ENCODE results near the gene MYMX. TPM values are rescaled to one million over a fixed set of nuclear protein-coding genes. Genes with fewer than 3 reads are reported as not detected.

The MYMX gene
- total RNA-seq, 1 experiment from 2014 or later = 1.8 TPM

DNA sequence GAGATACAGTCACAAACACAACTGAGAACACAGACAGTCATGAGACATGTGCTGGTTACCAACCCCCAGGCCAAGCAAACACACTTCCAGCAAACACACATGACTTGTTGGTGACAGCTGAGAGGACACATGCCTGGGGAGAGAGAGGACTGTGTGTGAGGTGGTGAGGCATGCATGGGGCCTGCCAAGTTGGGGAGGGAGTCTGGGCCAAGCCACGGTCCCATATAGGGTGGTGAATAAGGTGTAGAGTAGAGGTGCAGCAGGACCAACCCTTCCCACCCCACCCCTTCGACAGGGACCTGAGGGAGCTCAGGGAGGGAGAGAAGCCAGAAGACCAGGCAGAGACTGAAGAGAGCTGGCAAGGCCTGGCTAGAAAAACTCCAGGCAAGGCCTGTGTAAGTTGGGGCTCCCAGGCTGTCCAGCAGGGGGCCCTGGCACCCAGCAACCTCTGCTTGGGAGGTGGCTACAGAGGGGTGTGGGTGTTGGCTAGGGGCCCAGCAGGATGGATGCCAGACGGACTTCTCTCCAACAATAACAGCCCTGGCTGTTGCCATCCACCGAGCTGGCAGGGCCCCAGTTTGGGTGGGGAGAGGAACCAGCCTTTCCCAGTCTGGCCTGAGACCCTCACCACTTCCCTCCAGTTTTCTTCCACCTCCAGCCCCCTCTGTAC, 4.7 kb downstream of the MYMX start:
- Histone ChIP-seq H3K4me1 (ENCODE audit: control insufficient read depth, insufficient read depth, low read length) (peaks cover 62% of the 10 kb centered on the region), H3K4me3 (ENCODE audit: low read depth in 2 of 2, low read length in 2 of 2) (peak overlapping the region; percentile 1 to 83; a peak in 3 of 4 replicates), H3K27ac (ENCODE audit: low read length) (peak overlapping the region; percentile 78), H3K36me3 (ENCODE audit: control insufficient read depth, insufficient read depth, low read length) (no peaks in the 10 kb centered on the region), H3K27me3 (ENCODE audit: control insufficient read depth, insufficient read depth, low read length) (no peaks in the 10 kb centered on the region), H3K9me3 (ENCODE audit: control insufficient read depth, insufficient read depth, low read depth, low read length) (no peaks in the 10 kb centered on the region)
- no peak for DNase-seq (ENCODE audit: low read depth, low spot score)
- intact Hi-C loops (cut with micrococcal nuclease; ENCODE audit: unreplicated experiment) = loop anchor here (5.0 kb wide), 1 partner anchor 44 kb away; no protein-coding TSS in a partner anchor
- in situ Hi-C loops (cut with HindIII; ENCODE audit: low pct_unique_long_range_greater_than_20kb, low sequenced_read_pairs) = no loop called here
- TF ChIP-seq, protein P1, sequence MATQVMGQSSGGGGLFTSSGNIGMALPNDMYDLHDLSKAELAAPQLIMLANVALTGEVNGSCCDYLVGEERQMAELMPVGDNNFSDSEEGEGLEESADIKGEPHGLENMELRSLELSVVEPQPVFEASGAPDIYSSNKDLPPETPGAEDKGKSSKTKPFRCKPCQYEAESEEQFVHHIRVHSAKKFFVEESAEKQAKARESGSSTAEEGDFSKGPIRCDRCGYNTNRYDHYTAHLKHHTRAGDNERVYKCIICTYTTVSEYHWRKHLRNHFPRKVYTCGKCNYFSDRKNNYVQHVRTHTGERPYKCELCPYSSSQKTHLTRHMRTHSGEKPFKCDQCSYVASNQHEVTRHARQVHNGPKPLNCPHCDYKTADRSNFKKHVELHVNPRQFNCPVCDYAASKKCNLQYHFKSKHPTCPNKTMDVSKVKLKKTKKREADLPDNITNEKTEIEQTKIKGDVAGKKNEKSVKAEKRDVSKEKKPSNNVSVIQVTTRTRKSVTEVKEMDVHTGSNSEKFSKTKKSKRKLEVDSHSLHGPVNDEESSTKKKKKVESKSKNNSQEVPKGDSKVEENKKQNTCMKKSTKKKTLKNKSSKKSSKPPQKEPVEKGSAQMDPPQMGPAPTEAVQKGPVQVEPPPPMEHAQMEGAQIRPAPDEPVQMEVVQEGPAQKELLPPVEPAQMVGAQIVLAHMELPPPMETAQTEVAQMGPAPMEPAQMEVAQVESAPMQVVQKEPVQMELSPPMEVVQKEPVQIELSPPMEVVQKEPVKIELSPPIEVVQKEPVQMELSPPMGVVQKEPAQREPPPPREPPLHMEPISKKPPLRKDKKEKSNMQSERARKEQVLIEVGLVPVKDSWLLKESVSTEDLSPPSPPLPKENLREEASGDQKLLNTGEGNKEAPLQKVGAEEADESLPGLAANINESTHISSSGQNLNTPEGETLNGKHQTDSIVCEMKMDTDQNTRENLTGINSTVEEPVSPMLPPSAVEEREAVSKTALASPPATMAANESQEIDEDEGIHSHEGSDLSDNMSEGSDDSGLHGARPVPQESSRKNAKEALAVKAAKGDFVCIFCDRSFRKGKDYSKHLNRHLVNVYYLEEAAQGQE (IDR thresholded peaks at IDR 0.05; ENCODE audit: insufficient read depth in 1 of 2, low read depth in 2 of 2, low read length in 1 of 2) = no peak
- TF ChIP-seq SIN3A (IDR thresholded peaks at IDR 0.05; ENCODE audit: borderline replicate concordance, insufficient read depth, low read depth, low read length) = no peak
- TF ChIP-seq TCF7L2 (IDR thresholded peaks at IDR 0.05; ENCODE audit: low read depth, low read length) = no peak
- TF ChIP-seq POLR2AphosphoS5 (IDR thresholded peaks at IDR 0.05; ENCODE audit: low read depth, low read length) = peak; percentile 55; the same call in 1 of the 2 replicates
- TF ChIP-seq, protein P2, sequence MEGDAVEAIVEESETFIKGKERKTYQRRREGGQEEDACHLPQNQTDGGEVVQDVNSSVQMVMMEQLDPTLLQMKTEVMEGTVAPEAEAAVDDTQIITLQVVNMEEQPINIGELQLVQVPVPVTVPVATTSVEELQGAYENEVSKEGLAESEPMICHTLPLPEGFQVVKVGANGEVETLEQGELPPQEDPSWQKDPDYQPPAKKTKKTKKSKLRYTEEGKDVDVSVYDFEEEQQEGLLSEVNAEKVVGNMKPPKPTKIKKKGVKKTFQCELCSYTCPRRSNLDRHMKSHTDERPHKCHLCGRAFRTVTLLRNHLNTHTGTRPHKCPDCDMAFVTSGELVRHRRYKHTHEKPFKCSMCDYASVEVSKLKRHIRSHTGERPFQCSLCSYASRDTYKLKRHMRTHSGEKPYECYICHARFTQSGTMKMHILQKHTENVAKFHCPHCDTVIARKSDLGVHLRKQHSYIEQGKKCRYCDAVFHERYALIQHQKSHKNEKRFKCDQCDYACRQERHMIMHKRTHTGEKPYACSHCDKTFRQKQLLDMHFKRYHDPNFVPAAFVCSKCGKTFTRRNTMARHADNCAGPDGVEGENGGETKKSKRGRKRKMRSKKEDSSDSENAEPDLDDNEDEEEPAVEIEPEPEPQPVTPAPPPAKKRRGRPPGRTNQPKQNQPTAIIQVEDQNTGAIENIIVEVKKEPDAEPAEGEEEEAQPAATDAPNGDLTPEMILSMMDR (IDR thresholded peaks at IDR 0.05) = peak; percentile 95
- ATAC-seq = peak; percentile 65
- ChIA-PET POLR2A (interaction anchor here (0.6 to 0.8 kb wide), 4 partner anchors 36 to 1122 kb away, joined by 3 to 14 read pairs (median 5); no protein-coding TSS in a partner anchor), CTCF (interaction anchor here (0.6 to 1.0 kb wide), 5 partner anchors 13 to 43 kb away, joined by 3 to 10 read pairs (median 5); no protein-coding TSS in a partner anchor)
- no TSS peak for BruUV-seq (replicated peaks)

DNA sequence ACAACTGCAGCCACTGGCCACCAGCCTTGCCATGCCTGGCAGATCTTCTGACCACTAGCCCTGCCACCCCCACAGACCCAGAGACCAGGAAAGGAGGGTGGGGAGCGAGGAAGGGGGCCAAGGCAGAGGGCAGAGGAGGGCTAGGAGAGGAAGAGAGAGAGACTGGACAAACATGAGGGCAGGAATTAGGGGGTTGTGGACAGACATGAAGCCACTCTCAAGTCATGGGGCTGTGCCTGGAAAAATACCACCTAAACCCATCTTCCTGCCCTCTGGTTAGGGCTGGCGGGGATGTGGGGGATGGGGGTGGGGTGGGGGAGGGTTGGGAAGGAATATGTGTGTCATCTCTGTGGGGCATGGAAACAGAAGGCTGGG, 5.2 kb downstream of the MYMX start:
- ChIA-PET POLR2A (interaction anchor here (0.6 to 0.8 kb wide), 4 partner anchors 36 to 1123 kb away, joined by 3 to 14 read pairs (median 5); no protein-coding TSS in a partner anchor), CTCF (interaction anchor here (0.5 to 1.0 kb wide), 7 partner anchors 12 to 43 kb away, joined by 3 to 11 read pairs (median 5); no protein-coding TSS in a partner anchor)
- Histone ChIP-seq H3K27me3 (ENCODE audit: control insufficient read depth, insufficient read depth, low read length) (no peaks in the 10 kb centered on the region), H3K27ac (ENCODE audit: low read length) (peak overlapping the region; percentile 95), H3K4me1 (ENCODE audit: control insufficient read depth, insufficient read depth, low read length) (peaks cover 62% of the 10 kb centered on the region), H3K36me3 (ENCODE audit: control insufficient read depth, insufficient read depth, low read length) (no peaks in the 10 kb centered on the region), H3K4me3 (ENCODE audit: low read depth in 2 of 2, low read length in 2 of 2) (peak overlapping the region; percentile 1 to 83; a peak in 3 of 4 replicates), H3K9me3 (ENCODE audit: control insufficient read depth, insufficient read depth, low read depth, low read length) (no peaks in the 10 kb centered on the region)
- DNase-seq (ENCODE audit: low read depth, low spot score) (no peak), ATAC-seq (peak; percentile 2; the same call in 1 of the 2 replicates)
- BruUV-seq (replicated peaks) = no TSS peak
- TF ChIP-seq, protein P1 (IDR thresholded peaks at IDR 0.05; ENCODE audit: insufficient read depth in 1 of 2, low read depth in 2 of 2, low read length in 1 of 2) = no peak
- TF ChIP-seq SIN3A (IDR thresholded peaks at IDR 0.05; ENCODE audit: borderline replicate concordance, insufficient read depth, low read depth, low read length) (no peak), TCF7L2 (IDR thresholded peaks at IDR 0.05; ENCODE audit: low read depth, low read length) (no peak), POLR2AphosphoS5 (IDR thresholded peaks at IDR 0.05; ENCODE audit: low read depth, low read length) (no peak)
- TF ChIP-seq, protein P2 (IDR thresholded peaks at IDR 0.05) = no peak
- in situ Hi-C loops (cut with HindIII; ENCODE audit: low pct_unique_long_range_greater_than_20kb, low sequenced_read_pairs) = no loop called here
- intact Hi-C loops (cut with micrococcal nuclease; ENCODE audit: unreplicated experiment) = loop anchor here (5.0 kb wide), 1 partner anchor 45 kb away; no protein-coding TSS in a partner anchor
